HAP-1 (cell line): ENCODE measurements around the gene AQP7.
A peak's percentile ranks its signal among the peaks of the same experiment; 100 is the strongest.

Source experiments
- DNase-seq, 2 experiments: peaks; one replicate each; pipeline ENCODE4 v3.0.0-alpha.2; 2016 to 2020; ENCODE audit warnings: low spot score in 2 of 2
- H3K27me3 ChIP-seq: fragments of 250-450 bp; sonication (Bioruptor Pico); 2 replicates; pipeline ENCODE4 v1.5.1; 2020; ENCODE audit warnings: low read depth, mild to moderate bottlenecking, moderate library complexity
- H3K36me3 ChIP-seq: fragments of 250-450 bp; sonication (Bioruptor Pico); replicated peaks from 2 replicates; pipeline ENCODE4 v1.5.1; 2020; ENCODE audit warnings: mild to moderate bottlenecking
- H3K4me1 ChIP-seq: fragments of 250-450 bp; sonication (Bioruptor Pico); 2 replicates; pipeline ENCODE4 v1.5.1; 2020; ENCODE audit warnings: mild to moderate bottlenecking
- H3K4me3 ChIP-seq: fragments of 250-450 bp; sonication (Bioruptor Pico); 2 replicates; pipeline ENCODE4 v1.5.1; 2020; ENCODE audit warnings: mild to moderate bottlenecking, moderate library complexity
- H3K9me3 ChIP-seq: fragments of 250-450 bp; sonication (Bioruptor Pico); 2 replicates; pipeline ENCODE4 v1.5.1; 2020; ENCODE audit warnings: mild to moderate bottlenecking, moderate library complexity
- in situ Hi-C: fragments of 300-500 bp; cut with MboI; formaldehyde crosslinking; loops from 3 replicates; pipeline ENCODE4 v1.14.3; 2020; ENCODE audit warnings: low sequenced_read_pairs, inconsistent platforms, mixed read lengths

Gene AQP7

GRCh38 chr9:33439731-33440130 is 37.4 kb upstream of the AQP7 start:
- H3K9me3 ChIP-seq: no peaks in the 10 kb centered on the region
- no peaks in the 10 kb centered on the region for H3K27me3 ChIP-seq
- no peak overlapping the region for H3K4me3 ChIP-seq
- in situ Hi-C loops: loop anchor here (10.0 kb wide), 1 partner anchor 65 kb away; no protein-coding TSS in a partner anchor
- no peaks in the 10 kb centered on the region for H3K4me1 ChIP-seq
- no peaks in the 10 kb centered on the region for H3K36me3 ChIP-seq
- DNase-seq: no peak

GRCh38 chr9:33438926-33439680 is 36.7 kb upstream of the AQP7 start:
- H3K27me3 ChIP-seq: no peaks in the 10 kb centered on the region
- H3K4me1 ChIP-seq: no peaks in the 10 kb centered on the region
- no peak overlapping the region for H3K4me3 ChIP-seq
- DNase-seq: no peak
- in situ Hi-C loops: loop anchor here (10.0 kb wide), 1 partner anchor 64 kb away; no protein-coding TSS in a partner anchor
- no peaks in the 10 kb centered on the region for H3K36me3 ChIP-seq
- no peaks in the 10 kb centered on the region for H3K9me3 ChIP-seq

DNA sequence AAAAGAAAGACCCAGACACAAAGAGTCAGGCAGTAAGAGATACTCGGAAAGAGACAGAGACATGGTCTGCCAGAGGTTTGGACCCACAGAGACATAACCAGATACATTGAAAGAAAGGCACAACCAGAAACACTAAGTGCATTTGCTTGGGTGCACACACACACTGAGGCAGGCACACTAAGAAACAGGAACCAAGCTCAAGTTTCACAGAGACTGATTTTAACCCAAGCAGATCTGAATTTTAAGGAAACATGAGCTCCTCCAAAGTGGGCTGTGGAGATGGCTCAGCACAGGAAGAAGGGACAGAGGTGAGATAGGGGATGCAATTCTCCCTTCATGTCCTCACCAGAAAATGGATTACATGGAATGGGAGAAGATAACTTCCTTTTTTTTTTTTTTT is 35.5 kb upstream of the AQP7 start:
- Histone ChIP-seq H3K4me3 (no peak overlapping the region), H3K36me3 (no peaks in the 10 kb centered on the region), H3K9me3 (no peaks in the 10 kb centered on the region), H3K27me3 (no peaks in the 10 kb centered on the region), H3K4me1 (no peaks in the 10 kb centered on the region)
- in situ Hi-C loops: loop anchor here (10.0 kb wide), 1 partner anchor 63 kb away; no protein-coding TSS in a partner anchor
- no peak for DNase-seq

- no peaks in the 10 kb centered on the region for H3K9me3 ChIP-seq
- H3K4me3 ChIP-seq: no peak overlapping the region
- H3K4me1 ChIP-seq: no peaks in the 10 kb centered on the region
- H3K36me3 ChIP-seq: no peaks in the 10 kb centered on the region
- in situ Hi-C loops: loop anchor here (10.0 kb wide), 1 partner anchor 62 kb away; no protein-coding TSS in a partner anchor
- no peak for DNase-seq
- no peaks in the 10 kb centered on the region for H3K27me3 ChIP-seq
Observed at GRCh38 chr9:33437205-33437604, 34.8 kb upstream of the AQP7 start.

GRCh38 chr9:33436445-33436844 is 34.1 kb upstream of the AQP7 start:
- H3K36me3 ChIP-seq: no peaks in the 10 kb centered on the region
- no peaks in the 10 kb centered on the region for H3K9me3 ChIP-seq
- H3K4me1 ChIP-seq: no peaks in the 10 kb centered on the region
- no peaks in the 10 kb centered on the region for H3K27me3 ChIP-seq
- in situ Hi-C loops: loop anchor here (10.0 kb wide), 1 partner anchor 62 kb away; no protein-coding TSS in a partner anchor
- H3K4me3 ChIP-seq: no peak overlapping the region
- DNase-seq: peak in 1 of 2 experiments; percentile 65

- Histone ChIP-seq H3K9me3 (no peaks in the 10 kb centered on the region), H3K36me3 (no peaks in the 10 kb centered on the region), H3K27me3 (no peaks in the 10 kb centered on the region), H3K4me3 (no peak overlapping the region), H3K4me1 (no peaks in the 10 kb centered on the region)
- in situ Hi-C loops: loop anchor here (10.0 kb wide), 1 partner anchor 61 kb away; no protein-coding TSS in a partner anchor
- DNase-seq: no peak
Observed at GRCh38 chr9:33435821-33436277, 33.5 kb upstream of the AQP7 start.

DNA sequence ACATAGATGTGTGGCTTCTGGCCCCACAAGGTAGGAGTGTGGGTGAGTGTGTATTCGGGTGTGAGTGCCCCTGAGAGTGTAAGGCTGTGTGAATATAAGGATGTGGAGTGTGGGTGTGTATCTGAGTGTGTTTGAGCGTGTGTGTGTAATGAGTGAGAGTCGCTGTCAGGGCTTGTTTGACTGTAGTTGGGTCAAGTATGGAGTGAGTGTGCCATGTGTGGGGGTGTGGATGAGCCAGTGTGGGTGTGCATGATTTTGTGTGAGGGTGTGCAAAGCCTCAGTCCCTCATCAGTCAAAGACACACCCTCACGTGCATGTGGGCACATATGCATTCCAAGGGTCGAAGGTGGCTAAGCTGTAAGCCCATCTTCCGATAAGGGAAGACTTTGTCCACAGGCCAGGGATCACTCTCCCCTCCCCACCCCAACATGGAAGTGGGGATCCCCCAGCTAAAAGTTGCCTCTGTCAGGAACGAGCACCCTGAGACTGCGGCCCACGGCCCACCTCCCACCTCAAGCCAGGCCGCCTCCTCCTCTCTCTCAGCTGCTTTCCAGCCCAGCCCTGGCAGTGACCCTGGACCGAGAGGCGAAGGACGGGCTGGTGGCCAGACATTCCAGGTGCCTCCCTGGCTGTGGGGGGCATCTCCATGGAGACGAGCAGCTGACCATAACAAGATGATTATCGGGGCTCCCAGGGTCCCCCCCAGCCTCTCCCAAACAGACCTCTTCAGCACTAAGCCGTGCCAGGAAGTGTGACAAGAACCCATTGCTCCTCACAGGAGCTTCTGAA is 32.1 kb upstream of the AQP7 start:
- Histone ChIP-seq H3K27me3 (no peaks in the 10 kb centered on the region), H3K4me1 (no peaks in the 10 kb centered on the region), H3K4me3 (no peak overlapping the region), H3K9me3 (no peaks in the 10 kb centered on the region), H3K36me3 (no peaks in the 10 kb centered on the region)
- no peak for DNase-seq
- in situ Hi-C loops: loop anchor here (10.0 kb wide), 1 partner anchor 60 kb away; no protein-coding TSS in a partner anchor

- DNase-seq: no peak
- Histone ChIP-seq H3K4me3 (no peak overlapping the region), H3K27me3 (no peaks in the 10 kb centered on the region), H3K9me3 (no peaks in the 10 kb centered on the region), H3K4me1 (no peaks in the 10 kb centered on the region), H3K36me3 (no peaks in the 10 kb centered on the region)
- in situ Hi-C loops: loop anchor here (10.0 kb wide), 1 partner anchor 59 kb away; no protein-coding TSS in a partner anchor
Observed at GRCh38 chr9:33433871-33434270, 31.5 kb upstream of the AQP7 start.

DNA sequence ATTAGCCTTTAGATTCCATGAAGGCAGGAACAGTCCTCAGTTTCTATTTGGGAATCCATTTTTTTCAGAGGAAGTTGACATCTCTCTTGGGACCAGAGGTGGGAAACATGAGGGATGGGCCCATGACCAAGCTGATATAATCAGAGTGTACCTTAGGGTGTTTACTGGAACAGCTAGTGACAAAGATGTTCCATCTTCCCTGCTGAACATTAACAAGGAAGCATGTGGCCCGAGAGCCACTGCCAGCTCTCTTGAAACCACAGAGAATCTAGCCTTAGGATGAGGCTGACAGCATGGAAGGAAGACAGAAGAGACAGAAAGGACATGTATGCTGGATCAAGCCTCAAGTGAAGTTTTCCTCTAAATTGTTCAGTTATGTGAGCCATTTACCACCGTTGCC is 29.1 kb upstream of the AQP7 start:
- in situ Hi-C loops: loop anchor here (10.0 kb wide), 1 partner anchor 57 kb away; no protein-coding TSS in a partner anchor
- no peak for DNase-seq

GRCh38 chr9:33430942-33431341 is 28.6 kb upstream of the AQP7 start:
- no peak overlapping the region for H3K4me3 ChIP-seq
- no peak for DNase-seq
- H3K9me3 ChIP-seq: no peaks in the 10 kb centered on the region
- in situ Hi-C loops: loop anchor here (10.0 kb wide), 1 partner anchor 56 kb away; no protein-coding TSS in a partner anchor
- H3K36me3 ChIP-seq: no peaks in the 10 kb centered on the region
- no peaks in the 10 kb centered on the region for H3K4me1 ChIP-seq
- H3K27me3 ChIP-seq: no peaks in the 10 kb centered on the region

More for the DNA sequence above, 29.1 kb upstream of the AQP7 start:
- H3K4me3 ChIP-seq: no peak overlapping the region
- H3K9me3 ChIP-seq: no peaks in the 10 kb centered on the region
- no peaks in the 10 kb centered on the region for H3K36me3 ChIP-seq
- H3K27me3 ChIP-seq: no peaks in the 10 kb centered on the region
- H3K4me1 ChIP-seq: no peaks in the 10 kb centered on the region

GRCh38 chr9:33429256-33429985 is 27.1 kb upstream of the AQP7 start:
- no peak for DNase-seq
- Histone ChIP-seq H3K27me3 (no peaks in the 10 kb centered on the region), H3K4me1 (no peaks in the 10 kb centered on the region), H3K9me3 (no peaks in the 10 kb centered on the region), H3K36me3 (no peaks in the 10 kb centered on the region), H3K4me3 (no peak overlapping the region)
- in situ Hi-C loops: no loop called here

DNA sequence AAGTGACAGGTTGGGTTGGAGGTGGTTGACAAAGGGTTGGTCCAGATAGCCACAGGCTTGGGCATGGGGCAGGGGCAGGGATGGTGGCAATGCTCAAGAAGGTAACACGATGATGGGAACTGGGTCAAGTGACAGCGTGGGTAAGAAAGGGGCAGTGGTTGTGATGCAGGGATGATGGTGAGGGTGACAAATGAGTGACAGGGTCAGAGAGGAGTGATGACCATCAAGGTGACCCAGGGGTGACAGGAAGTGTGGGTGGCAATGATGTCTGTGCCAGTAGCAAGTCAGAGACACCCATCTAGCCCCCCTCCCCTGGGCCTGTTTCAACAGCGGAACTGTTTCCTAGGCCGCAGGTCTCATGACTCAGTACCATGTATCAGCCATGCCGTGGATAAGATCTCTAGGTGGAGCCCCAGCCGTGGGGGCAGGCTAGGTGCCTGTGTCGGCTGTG is 24.5 kb upstream of the AQP7 start:
- Histone ChIP-seq H3K9me3 (no peaks in the 10 kb centered on the region), H3K4me1 (no peaks in the 10 kb centered on the region), H3K27me3 (no peaks in the 10 kb centered on the region), H3K36me3 (no peaks in the 10 kb centered on the region), H3K4me3 (no peak overlapping the region)
- in situ Hi-C loops: no loop called here
- no peak for DNase-seq

DNA sequence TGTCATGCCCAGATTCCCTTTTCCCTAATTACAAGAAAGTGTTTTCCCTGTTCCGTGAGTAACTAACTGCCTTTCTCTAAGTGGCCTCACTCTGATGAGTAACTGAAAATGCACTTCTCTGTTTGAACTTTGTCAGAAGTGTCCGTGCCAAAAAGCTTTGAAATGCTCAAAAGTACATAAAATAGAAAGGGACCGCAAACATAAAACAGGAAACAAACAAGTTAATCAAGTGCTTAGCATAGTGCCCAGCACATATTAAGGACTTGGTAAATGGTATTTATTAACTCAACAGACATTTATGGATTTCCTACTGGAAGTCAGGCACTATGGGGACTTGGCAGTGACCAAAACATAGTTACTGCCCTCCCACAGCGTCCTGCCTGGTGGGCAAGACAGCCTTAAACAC is 22.8 kb upstream of the AQP7 start:
- H3K27me3 ChIP-seq: no peaks in the 10 kb centered on the region
- H3K9me3 ChIP-seq: no peaks in the 10 kb centered on the region
- no peak overlapping the region for H3K4me3 ChIP-seq
- in situ Hi-C loops: no loop called here
- H3K4me1 ChIP-seq: no peaks in the 10 kb centered on the region
- DNase-seq: no peak
- H3K36me3 ChIP-seq: no peaks in the 10 kb centered on the region
